HG03575 (cell line): ENCODE measurements around the gene TCAP.

Source experiments
- ATAC-seq: cut with Tn5 transposase; IDR thresholded peaks from one replicate; pipeline ENCODE4 v1.9.1; 2021; ENCODE audit not compliant: unreplicated experiment, insufficient number of reproducible peaks, low FRiP score; ENCODE audit errors: extremely low read depth

Gene TCAP

DNA sequence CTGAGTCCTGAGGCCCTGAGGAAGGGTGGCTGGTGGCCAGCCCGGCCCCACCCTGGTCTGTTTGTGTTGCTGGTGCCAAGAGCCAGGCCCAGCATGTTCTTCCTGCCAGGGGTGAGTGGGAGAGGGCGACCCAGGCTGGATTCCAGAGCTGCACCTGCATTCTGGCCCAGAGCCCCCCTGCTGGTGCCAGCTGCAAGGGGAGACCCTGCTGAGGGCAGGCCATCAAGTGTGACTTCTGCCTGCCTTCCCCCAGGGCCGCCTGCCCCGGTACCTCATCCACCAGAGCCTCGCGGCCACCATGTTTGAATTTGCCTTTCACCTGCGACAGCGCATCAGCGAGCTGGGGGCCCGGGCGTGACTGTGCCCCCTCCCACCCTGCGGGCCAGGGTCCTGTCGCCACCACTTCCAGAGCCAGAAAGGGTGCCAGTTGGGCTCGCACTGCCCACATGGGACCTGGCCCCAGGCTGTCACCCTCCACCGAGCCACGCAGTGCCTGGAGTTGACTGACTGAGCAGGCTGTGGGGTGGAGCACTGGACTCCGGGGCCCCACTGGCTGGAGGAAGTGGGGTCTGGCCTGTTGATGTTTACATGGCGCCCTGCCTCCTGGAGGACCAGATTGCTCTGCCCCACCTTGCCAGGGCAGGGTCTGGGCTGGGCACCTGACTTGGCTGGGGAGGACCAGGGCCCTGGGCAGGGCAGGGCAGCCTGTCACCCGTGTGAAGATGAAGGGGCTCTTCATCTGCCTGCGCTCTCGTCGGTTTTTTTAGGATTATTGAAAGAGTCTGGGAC lies 2.4 kb upstream of the TCAP start:
- no peak for ATAC-seq

DNA sequence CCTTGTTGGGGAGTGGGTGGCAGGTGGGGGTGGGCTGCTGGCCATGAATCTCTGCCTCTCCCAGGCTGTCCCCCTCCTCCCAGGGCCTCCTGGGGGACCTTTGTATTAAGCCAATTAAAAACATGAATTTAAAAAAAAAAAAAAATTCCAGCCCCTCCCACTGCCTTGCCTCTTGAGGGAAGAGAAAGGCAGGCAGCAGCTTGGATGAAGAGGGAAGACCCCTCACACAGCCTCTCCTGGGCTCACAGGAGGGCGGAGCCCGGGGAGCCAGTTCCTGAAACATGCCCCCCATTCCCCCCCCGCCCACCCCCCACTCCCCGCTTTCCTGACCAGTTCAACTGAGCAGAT lies 1.8 kb upstream of the TCAP start:
- ATAC-seq: no peak

- no peak for ATAC-seq
These were observed 1.2 kb upstream of the TCAP start for GRCh38 chr17:39663688-39664580.

DNA sequence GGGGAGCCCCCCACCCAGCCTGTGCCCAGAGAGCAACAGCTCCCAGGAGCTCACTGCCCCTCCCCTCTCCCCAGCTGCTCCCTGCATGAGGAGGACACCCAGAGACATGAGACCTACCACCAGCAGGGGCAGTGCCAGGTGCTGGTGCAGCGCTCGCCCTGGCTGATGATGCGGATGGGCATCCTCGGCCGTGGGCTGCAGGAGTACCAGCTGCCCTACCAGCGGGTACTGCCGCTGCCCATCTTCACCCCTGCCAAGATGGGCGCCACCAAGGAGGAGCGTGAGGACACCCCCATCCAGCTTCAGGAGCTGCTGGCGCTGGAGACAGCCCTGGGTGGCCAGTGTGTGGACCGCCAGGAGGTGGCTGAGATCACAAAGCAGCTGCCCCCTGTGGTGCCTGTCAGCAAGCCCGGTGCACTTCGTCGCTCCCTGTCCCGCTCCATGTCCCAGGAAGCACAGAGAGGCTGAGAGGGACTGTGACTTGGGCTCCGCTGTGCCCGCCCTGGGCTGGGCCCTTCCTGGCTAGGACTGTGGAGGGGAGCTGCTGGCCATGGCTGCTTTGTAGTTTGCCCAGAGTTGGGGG lies 584 bp downstream of the TCAP start:
- no peak for ATAC-seq

DNA sequence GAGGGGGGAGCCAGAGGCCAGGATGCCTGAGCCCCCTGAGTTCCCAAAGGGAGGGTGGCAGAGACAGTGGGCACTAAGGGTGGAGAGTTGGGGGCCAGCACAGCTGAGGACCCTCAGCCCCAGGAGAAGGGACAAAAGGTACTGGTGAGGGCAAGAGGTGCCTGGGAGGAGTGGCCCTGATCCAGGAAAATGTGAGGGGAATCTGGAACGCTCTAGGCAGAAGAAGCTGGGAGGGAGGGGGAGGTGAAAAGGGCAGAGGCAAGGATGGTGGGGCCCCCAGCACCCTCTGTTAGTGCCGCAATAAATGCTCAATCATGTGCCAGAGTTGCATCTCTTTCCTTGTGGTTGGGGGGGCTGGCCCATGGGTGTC lies 1.1 kb downstream of the TCAP start:
- ATAC-seq: no peak

GRCh38 chr17:39666601-39667261 lies 1.6 kb downstream of the TCAP start:
- no peak for ATAC-seq

DNA sequence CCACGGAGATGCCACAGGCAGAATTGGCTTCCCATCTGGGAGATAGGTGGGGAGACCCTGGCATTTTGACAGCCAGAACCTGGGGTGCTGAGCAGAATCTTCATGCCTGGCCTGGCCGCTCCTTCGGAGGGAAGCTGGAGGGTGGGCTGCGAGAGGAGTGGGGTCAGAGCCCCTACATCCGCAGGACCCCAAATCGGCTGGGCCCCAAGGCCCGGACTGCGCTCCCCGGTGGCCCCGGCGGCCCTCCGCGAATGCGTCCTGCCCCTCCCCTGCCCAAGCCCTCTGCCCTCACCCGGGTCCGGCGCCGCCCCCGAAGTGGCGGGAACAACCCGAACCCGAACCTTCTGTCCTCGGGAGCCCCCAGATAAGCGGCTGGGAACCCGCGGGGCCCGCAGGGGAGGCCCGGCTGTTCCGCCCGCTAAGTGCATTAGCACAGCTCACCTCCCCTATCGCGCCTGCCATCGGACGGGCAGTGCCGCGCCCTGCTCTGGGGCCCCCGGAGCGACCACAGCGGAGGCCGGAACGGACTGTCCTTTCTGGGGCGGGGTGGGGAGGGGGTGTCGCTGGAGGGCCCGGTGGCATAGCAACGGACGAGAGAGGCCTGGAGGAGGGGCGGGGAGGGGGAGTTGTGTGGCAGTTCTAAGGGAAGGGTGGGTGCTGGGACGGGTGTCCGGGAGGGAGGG lies 2.3 kb downstream of the TCAP start:
- ATAC-seq: no peak

- no peak for ATAC-seq
These were observed 3.1 kb downstream of the TCAP start, which contains the start of gene PNMT for GRCh38 chr17:39667945-39668924. Gene PNMT (plus strand): TSS chr17:39668453. CDS start chr17:39668476, 23 bp downstream.

- ATAC-seq: no peak
These were observed 5.0 kb downstream of the TCAP start for GRCh38 chr17:39669897-39670735.

GRCh38 chr17:39670746-39671145 lies 5.6 kb downstream of the TCAP start:
- ATAC-seq: no peak

DNA sequence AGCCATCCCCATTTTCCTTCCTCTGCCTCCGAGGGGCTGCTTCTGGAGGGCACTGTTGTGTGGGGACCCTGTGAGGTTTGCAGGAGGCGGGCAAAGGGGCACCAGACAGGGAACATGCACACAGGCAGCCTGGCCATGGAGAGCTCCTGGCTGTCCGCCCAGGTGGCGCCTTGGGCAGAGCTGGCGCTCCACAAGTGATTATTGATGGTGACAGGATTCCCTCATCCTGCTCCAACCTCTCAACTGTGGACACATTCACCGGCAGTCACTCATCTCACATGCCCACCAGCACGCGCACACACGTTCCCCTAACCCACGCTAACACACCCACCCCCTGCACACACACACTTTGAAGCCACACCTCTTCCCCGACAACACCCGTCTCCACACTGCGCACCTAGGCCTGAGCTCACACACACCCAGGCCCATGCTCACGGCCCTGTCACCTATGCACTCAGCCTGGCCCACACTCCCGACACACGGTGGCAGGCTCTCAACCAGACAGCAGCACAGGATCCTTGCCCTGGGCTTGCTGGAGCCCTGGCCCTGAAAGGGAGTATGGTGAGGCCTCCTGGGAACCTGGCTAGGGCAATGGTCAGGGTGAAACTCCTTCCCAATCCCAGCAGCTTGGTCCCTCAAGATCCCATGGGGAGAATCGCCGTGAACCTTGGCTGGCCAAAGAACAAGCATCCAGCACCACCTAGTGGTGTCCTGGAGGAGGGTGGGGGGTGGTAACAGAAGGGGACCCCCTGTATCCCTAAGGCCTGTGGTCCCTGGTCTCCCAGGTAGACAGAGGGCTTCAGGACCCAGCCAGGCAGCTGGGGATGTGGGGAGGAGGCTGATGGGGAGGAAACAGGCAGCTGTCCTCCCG lies 6.7 kb downstream of the TCAP start:
- ATAC-seq: no peak

DNA sequence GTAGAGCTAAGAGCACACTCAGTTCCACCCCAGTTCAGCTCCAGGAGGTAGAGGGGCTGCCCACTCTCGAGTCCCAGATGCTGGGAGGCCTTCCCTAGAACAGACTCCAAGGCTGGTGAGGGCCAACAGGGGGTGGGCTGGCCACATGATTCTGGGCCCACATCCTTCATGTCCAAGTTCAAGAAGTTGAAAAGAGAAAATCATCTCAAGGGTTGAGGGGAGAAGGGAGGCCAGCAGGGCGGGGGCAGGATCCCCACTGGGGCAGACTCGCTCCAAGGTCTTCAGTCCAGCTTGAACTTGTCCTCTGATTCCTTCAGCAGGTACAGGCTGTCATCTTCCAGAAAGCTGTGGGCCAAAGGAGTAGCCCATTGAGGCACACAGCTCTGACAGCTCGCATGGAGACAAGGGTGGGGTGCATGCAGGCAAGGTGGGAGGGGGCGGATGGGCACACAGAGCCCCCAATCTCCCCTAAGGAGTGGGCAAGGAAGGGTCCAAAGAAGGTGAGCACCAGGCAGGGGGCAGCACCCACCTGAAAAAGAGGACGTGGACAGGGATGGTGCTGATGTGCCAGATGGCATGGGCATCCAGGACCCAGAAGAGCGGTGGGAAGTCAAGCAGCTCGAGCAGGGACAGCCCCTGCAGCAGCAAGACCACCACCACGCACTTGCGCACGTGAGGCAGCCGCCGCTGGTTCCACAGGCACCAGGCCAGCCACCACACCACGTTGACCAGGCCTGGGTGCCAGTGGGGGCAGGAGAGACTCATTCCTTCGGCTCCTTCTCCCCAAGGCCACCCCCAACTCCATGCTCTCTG lies 7.6 kb downstream of the TCAP start:
- ATAC-seq: no peak

DNA sequence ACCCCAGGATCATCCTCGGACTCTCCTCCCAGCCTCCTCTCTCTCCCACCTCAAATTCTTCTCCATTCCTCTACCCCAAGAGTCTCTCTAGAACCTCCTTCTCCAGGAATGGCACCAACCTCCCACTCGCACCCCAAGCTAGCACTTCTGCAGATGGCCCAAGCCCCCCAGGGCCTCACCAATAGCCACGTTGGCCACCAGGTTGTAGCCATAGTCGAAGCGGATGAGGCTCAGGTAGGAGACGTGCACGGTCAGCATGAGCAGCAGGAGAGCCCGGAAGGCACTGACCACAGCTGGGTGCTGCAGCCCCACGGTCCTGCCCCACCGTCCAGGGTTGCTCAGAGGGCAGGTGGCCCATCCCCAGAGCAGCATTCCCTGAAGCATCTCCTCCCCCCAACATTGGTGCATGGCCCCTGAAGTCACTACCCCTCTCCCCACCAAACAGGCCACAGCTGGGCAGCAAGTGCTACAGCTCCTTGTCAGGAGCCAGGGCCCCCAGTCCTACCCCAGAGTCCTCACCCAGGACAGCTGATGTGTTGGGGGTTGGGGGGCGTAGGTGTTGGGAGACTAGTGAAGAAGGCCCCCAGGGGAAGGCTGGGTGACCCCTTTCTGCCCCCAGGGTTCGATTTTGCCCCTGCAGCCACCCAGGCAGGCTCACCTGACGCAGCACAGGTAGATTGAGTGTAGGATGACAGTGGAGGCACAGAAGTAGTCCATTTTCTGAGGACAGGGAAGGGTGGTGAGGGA lies 8.4 kb downstream of the TCAP start:
- no peak for ATAC-seq

GRCh38 chr17:39674179-39674578 lies 9.0 kb downstream of the TCAP start:
- ATAC-seq: no peak
